HepG2 (cell line): ENCODE results near the gene ITIH3. TPM values are rescaled to one million over a fixed set of nuclear protein-coding genes. Genes with fewer than 3 reads are reported as not detected.

Source experiments
- ATM ChIP-seq: fragments of 450-650 bp; IDR thresholded peaks from 2 replicates; pipeline ENCODE4 v1.7.1; 2017; ENCODE audit warnings: mild to moderate bottlenecking, borderline replicate concordance
- BHLHE40 ChIP-seq: IDR thresholded peaks from 2 replicates; pipeline ENCODE4 v1.6.1; 2011; ENCODE audit warnings: low read length, improper control_type of control experiment
- EZH2 ChIP-seq: conservative IDR thresholded peaks from 2 replicates; pipeline ENCODE4 v1.6.1; 2012; ENCODE audit warnings: mild to moderate bottlenecking, low read depth, low read length, moderate library complexity
- HNRNPK ChIP-seq: fragments of 200-400 bp; formaldehyde crosslinking; IDR thresholded peaks from 2 replicates; pipeline ENCODE4 v1.6.1; 2018; ENCODE audit warnings: low read length, low read depth, moderate library complexity, mild to moderate bottlenecking; ENCODE audit not compliant: poor library complexity, severe bottlenecking
- HOXA3 ChIP-seq: sonication (generic); formaldehyde crosslinking; IDR thresholded peaks from 2 replicates; pipeline ENCODE4 v1.5.0; 2020; ENCODE audit warnings: missing genetic modification reagents
- NR2F1 ChIP-seq, 2 experiments: fragments of 450-650 bp in 1 of 2; formaldehyde crosslinking in 1 of 2; IDR thresholded peaks; 2 replicates each; pipeline versions ENCODE4 v1.5.0 to v1.6.1; 2016 to 2020; ENCODE audit warnings: mild to moderate bottlenecking in 1 of 2, missing compliant biosample characterization in 1 of 2, missing genetic modification reagents in 1 of 2, moderate library complexity in 1 of 2
- PHF20 ChIP-seq: sonication (generic); formaldehyde crosslinking; IDR thresholded peaks from 2 replicates; pipeline ENCODE4 v1.5.0; 2020; ENCODE audit warnings: mild to moderate bottlenecking, missing genetic modification reagents
- RBAK ChIP-seq: sonication (generic); formaldehyde crosslinking; IDR thresholded peaks from 2 replicates; pipeline ENCODE4 v1.5.1; 2020; ENCODE audit warnings: mild to moderate bottlenecking, missing genetic modification reagents
- SAP130 ChIP-seq: IDR thresholded peaks from 2 replicates; pipeline ENCODE4 v1.6.1; 2016; ENCODE audit warnings: low read depth
- SOX13 ChIP-seq, 3 experiments: fragments of 450-650 bp in 1 of 3; sonication (generic) in 1 of 3; formaldehyde crosslinking in 1 of 3; IDR thresholded peaks in 2 of 3; conservative IDR thresholded peaks in 1 of 3; 2 replicates each; pipeline versions ENCODE4 v1.5.0 to v1.6.1; 2016 to 2020; ENCODE audit warnings: antibody characterized with exemption in 1 of 3, mild to moderate bottlenecking in 1 of 3, missing compliant biosample characterization in 1 of 3, missing genetic modification reagents in 1 of 3, moderate library complexity in 1 of 3
- STAG1 ChIP-seq: sonication (generic); formaldehyde crosslinking; IDR thresholded peaks from 2 replicates; pipeline ENCODE4 v1.4.0; 2020; ENCODE audit warnings: missing genetic modification reagents
- TBX3 ChIP-seq: fragments of 450-650 bp; IDR thresholded peaks from 2 replicates; pipeline ENCODE4 v1.6.1; 2017; ENCODE audit warnings: antibody characterized with exemption, mild to moderate bottlenecking, inconsistent platforms, borderline replicate concordance
- TCF7L2 ChIP-seq: IDR thresholded peaks from 2 replicates; pipeline ENCODE4 v1.6.1; 2011; ENCODE audit warnings: mild to moderate bottlenecking, low read depth, low read length, moderate library complexity
- ZNF121 ChIP-seq: sonication (generic); formaldehyde crosslinking; IDR thresholded peaks from 2 replicates; pipeline ENCODE4 v1.5.0; 2020; ENCODE audit warnings: mild to moderate bottlenecking, missing genetic modification reagents
- ZNF646 ChIP-seq: sonication (generic); formaldehyde crosslinking; IDR thresholded peaks from 2 replicates; pipeline ENCODE4 v1.9.0; 2021; ENCODE audit warnings: mild to moderate bottlenecking, missing genetic modification reagents
- ZNF772 ChIP-seq: sonication (generic); formaldehyde crosslinking; IDR thresholded peaks from 2 replicates; pipeline ENCODE4 v1.5.0; 2020; ENCODE audit warnings: mild to moderate bottlenecking, missing genetic modification reagents
- polyA plus RNA-seq, 8 experiments: library from polyadenylated mRNA; depleted of rRNA in 3 of 8; stranded (reverse) in 7 of 8; unstranded in 1 of 8; fragments of >200 nt; fragmentation: Illumina TruSeq in 4 of 8; extraction: Trizol in 4 of 8; gene quantifications; 2 replicates each; pipeline versions ENCODE4 v1.2.1 to v1.2.3, GENCODE V29; 2011 to 2016; ENCODE audit warnings: low read depth in 4 of 8, missing spikeins in 1 of 8, mixed read lengths in 1 of 8; ENCODE audit not compliant: insufficient read depth in 1 of 8
- total RNA-seq, 5 experiments: library from RNA; depleted of rRNA; stranded (reverse); fragments of >200 nt; fragmentation: Illumina TruSeq; extraction: Trizol; gene quantifications; 2 replicates each; pipeline ENCODE4 v1.2.3, GENCODE V29; 2016; ENCODE audit warnings: low read depth in 1 of 5
- TF ChIP-seq, protein P1 (sequence below), 2 experiments: sonication (generic) in 1 of 2; formaldehyde crosslinking in 1 of 2; IDR thresholded peaks; 2 replicates each; pipeline versions ENCODE4 v1.4.0 to v1.6.1; 2018 to 2020; ENCODE audit warnings: missing genetic modification reagents in 2 of 2, borderline replicate concordance in 1 of 2, low read depth in 1 of 2, mild to moderate bottlenecking in 1 of 2, missing biosample characterization in 1 of 2
- TF ChIP-seq, protein P2 (sequence below): IDR thresholded peaks from 2 replicates; pipeline ENCODE4 v1.6.1; 2018; ENCODE audit warnings: missing genetic modification reagents, mild to moderate bottlenecking, missing compliant biosample characterization
- TF ChIP-seq, protein P3 (sequence below): sonication (generic); formaldehyde crosslinking; IDR thresholded peaks from 2 replicates; pipeline ENCODE4 v1.4.0; 2020; ENCODE audit warnings: mild to moderate bottlenecking, missing genetic modification reagents

ITIH3 gene
- total and polyA plus RNA-seq, 2 of the 13 experiments (the other 11 are each of a cell fraction or from before 2014, with no cell fraction given) = 105 to 632 TPM

GRCh38 chr3:52792413-52792812, 2.2 kb upstream of the ITIH3 start (continued):
- TF ChIP-seq, protein P1, sequence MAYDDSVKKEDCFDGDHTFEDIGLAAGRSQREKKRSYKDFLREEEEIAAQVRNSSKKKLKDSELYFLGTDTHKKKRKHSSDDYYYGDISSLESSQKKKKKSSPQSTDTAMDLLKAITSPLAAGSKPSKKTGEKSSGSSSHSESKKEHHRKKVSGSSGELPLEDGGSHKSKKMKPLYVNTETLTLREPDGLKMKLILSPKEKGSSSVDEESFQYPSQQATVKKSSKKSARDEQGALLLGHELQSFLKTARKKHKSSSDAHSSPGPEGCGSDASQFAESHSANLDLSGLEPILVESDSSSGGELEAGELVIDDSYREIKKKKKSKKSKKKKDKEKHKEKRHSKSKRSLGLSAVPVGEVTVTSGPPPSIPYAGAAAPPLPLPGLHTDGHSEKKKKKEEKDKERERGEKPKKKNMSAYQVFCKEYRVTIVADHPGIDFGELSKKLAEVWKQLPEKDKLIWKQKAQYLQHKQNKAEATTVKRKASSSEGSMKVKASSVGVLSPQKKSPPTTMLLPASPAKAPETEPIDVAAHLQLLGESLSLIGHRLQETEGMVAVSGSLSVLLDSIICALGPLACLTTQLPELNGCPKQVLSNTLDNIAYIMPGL (CRISPR knock-in tag; IDR thresholded peaks at IDR 0.05; ENCODE audit: borderline replicate concordance in 1 of 2, low read depth in 1 of 2) = peak; percentile 38 to 47; a peak in 2 of 4 replicates
- TF ChIP-seq HNRNPK = no peak
- TF ChIP-seq, protein P2, sequence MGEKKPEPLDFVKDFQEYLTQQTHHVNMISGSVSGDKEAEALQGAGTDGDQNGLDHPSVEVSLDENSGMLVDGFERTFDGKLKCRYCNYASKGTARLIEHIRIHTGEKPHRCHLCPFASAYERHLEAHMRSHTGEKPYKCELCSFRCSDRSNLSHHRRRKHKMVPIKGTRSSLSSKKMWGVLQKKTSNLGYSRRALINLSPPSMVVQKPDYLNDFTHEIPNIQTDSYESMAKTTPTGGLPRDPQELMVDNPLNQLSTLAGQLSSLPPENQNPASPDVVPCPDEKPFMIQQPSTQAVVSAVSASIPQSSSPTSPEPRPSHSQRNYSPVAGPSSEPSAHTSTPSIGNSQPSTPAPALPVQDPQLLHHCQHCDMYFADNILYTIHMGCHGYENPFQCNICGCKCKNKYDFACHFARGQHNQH (CRISPR knock-in tag) = peak; percentile 39; the same call in 1 of the 2 replicates
- TF ChIP-seq, protein P3, sequence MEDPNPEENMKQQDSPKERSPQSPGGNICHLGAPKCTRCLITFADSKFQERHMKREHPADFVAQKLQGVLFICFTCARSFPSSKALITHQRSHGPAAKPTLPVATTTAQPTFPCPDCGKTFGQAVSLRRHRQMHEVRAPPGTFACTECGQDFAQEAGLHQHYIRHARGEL (CRISPR knock-in tag) = no peak
- TF ChIP-seq STAG1 (CRISPR knock-in tag) = peak; percentile 69
- TF ChIP-seq ZNF121 (CRISPR knock-in tag) = no peak
- no peak for TF ChIP-seq TCF7L2
- TF ChIP-seq ZNF772 (CRISPR knock-in tag) = no peak
- TF ChIP-seq NR2F1 (CRISPR knock-in tag; IDR thresholded peaks at IDR 0.05) = no peak
- no peak for TF ChIP-seq RBAK (CRISPR knock-in tag)
- no peak for TF ChIP-seq HOXA3 (CRISPR knock-in tag)
- TF ChIP-seq SAP130 (CRISPR knock-in tag) = peak; percentile 51
- no peak for TF ChIP-seq BHLHE40
- no peak for TF ChIP-seq EZH2
- no peak for TF ChIP-seq TBX3
- no peak for TF ChIP-seq PHF20 (CRISPR knock-in tag)
- no peak for TF ChIP-seq ZNF646
- no peak for TF ChIP-seq SOX13 (IDR thresholded peaks at IDR 0.05)
- TF ChIP-seq SOX13 (CRISPR knock-in tag; conservative IDR thresholded peaks at IDR 0.05 in 1 of 2, IDR thresholded peaks at IDR 0.05 in 1 of 2) = no peak
- TF ChIP-seq ATM = no peak
